H1 (cell line): ENCODE data around the gene CRK. TPM values are rescaled to one million over a fixed set of nuclear protein-coding genes. Genes with fewer than 3 reads are reported as not detected.

Experiments used
- CTCF ChIA-PET: fragments of 300-600 bp; sonication (Branson Sonifier 250); formaldehyde crosslinking; loops from one replicate; lab custom pipeline; 2021; ENCODE audit not compliant: partially characterized antibody; lab: Charles Lee
- POLR2A ChIA-PET: fragments of 300-600 bp; sonication (Branson Sonifier 250); formaldehyde crosslinking; loops from one replicate; lab custom pipeline; 2021; ENCODE audit warnings: inconsistent platforms; ENCODE audit not compliant: partially characterized antibody; lab: Charles Lee
- DNase-seq, 2 experiments: peaks; one replicate each; pipeline versions ENCODE4 v3.0.0 to v3.0.0-alpha.2; 2010 to 2022; ENCODE audit warnings: low spot score in 2 of 2, low read depth in 1 of 2, mixed read lengths in 1 of 2
- FAIRE-seq: peaks from 2 replicates; lab custom pipeline; 2011; peaks lifted over from hg19 to GRCh38; lab: Jason Lieb, UNC
- H2AFZ ChIP-seq: 2 replicates; pipeline ENCODE4 v1.8.1; 2012; ENCODE audit warnings: low read length, inconsistent platforms
- H2AK5ac ChIP-seq: 2 replicates; pipeline ENCODE4 v1.6.1; 2013; ENCODE audit warnings: low read depth, low read length
- H2BK120ac ChIP-seq: replicated peaks from 2 replicates; pipeline ENCODE3; 2013; ENCODE audit warnings: low read depth, low read length, inconsistent platforms
- H2BK12ac ChIP-seq: 2 replicates; pipeline ENCODE4 v1.6.1; 2013; ENCODE audit warnings: low read depth, low read length
- H2BK15ac ChIP-seq: 2 replicates; pipeline ENCODE4 v1.6.1; 2013; ENCODE audit warnings: low read length
- H2BK20ac ChIP-seq: 2 replicates; pipeline ENCODE4 v1.6.1; 2013; ENCODE audit warnings: low read length
- H2BK5ac ChIP-seq: 2 replicates; pipeline ENCODE4 v1.6.1; 2013; ENCODE audit warnings: low read depth, low read length
- H3K14ac ChIP-seq: 2 replicates; pipeline ENCODE4 v1.6.1; 2013; ENCODE audit warnings: inconsistent platforms; ENCODE audit not compliant: insufficient read length
- H3K18ac ChIP-seq: 2 replicates; pipeline ENCODE4 v1.6.1; 2013; ENCODE audit warnings: low read length; ENCODE audit errors: extremely low read depth
- H3K23ac ChIP-seq: 2 replicates; pipeline ENCODE4 v1.6.1; 2013; ENCODE audit warnings: inconsistent platforms; ENCODE audit not compliant: insufficient read length
- H3K23me2 ChIP-seq: 2 replicates; pipeline ENCODE4 v1.6.1; 2013; ENCODE audit warnings: low read depth, low read length
- H3K27ac ChIP-seq: 2 replicates; pipeline ENCODE4 v1.6.1; 2011; ENCODE audit warnings: low read depth, low read length, inconsistent platforms
- H3K27me3 ChIP-seq, 4 experiments: replicated peaks in 1 of 4; 1 replicate in 1 of 4; 2 replicates in 3 of 4; pipeline versions ENCODE4 v1.6.1 to v1.8.1; 2011 to 2013; ENCODE audit warnings: low read length in 3 of 4, mild to moderate bottlenecking in 3 of 4, inconsistent platforms in 2 of 4, mixed read lengths in 2 of 4, moderate library complexity in 1 of 4; ENCODE audit not compliant: control insufficient read depth in 3 of 4, insufficient read depth in 3 of 4; ENCODE audit errors: extremely low read depth in 1 of 4
- H3K36me3 ChIP-seq, 4 experiments: 2 replicates each; pipeline versions ENCODE4 v1.6.1 to v1.8.1; 2011 to 2013; ENCODE audit warnings: mild to moderate bottlenecking in 4 of 4, low read length in 3 of 4, moderate library complexity in 2 of 4, control low read depth in 1 of 4, inconsistent platforms in 1 of 4; ENCODE audit not compliant: insufficient read depth in 4 of 4, control insufficient read depth in 2 of 4
- H3K4ac ChIP-seq: replicated peaks from 2 replicates; pipeline ENCODE3; 2013; ENCODE audit warnings: low read length, low read depth, mixed read lengths, inconsistent platforms; ENCODE audit not compliant: insufficient read length
- H3K4me1 ChIP-seq, 4 experiments: replicated peaks in 1 of 4; 1 replicate in 1 of 4; 2 replicates in 3 of 4; pipeline versions ENCODE4 v1.6.1 to v1.8.1; 2011 to 2013; ENCODE audit warnings: low read length in 3 of 4, inconsistent platforms in 2 of 4, mixed read lengths in 1 of 4; ENCODE audit not compliant: insufficient read depth in 4 of 4, control insufficient read depth in 3 of 4
- H3K4me2 ChIP-seq, 2 experiments: 2 replicates each; pipeline versions ENCODE4 v1.6.1 to v1.8.1; 2011 to 2013; ENCODE audit warnings: low read depth in 2 of 2, low read length in 2 of 2, control low read depth in 1 of 2, inconsistent platforms in 1 of 2, mild to moderate bottlenecking in 1 of 2; ENCODE audit not compliant: insufficient read depth in 1 of 2
- H3K4me3 ChIP-seq, 4 experiments: fragments of 200-600, 300-600 bp in 1 of 4; sonication (generic), shearing (Covaris generic), sonication (Bioruptor Twin) in 1 of 4; 2 replicates each; pipeline versions ENCODE4 v1.5.1 to v1.8.1; 2011 to 2016; ENCODE audit warnings: low read length in 4 of 4, low read depth in 3 of 4, control low read depth in 2 of 4, inconsistent platforms in 2 of 4, mild to moderate bottlenecking in 2 of 4, mixed read lengths in 1 of 4, moderate library complexity in 1 of 4; ENCODE audit not compliant: insufficient read depth in 2 of 4; ENCODE audit errors: extremely low read depth in 1 of 4
- H3K56ac ChIP-seq: replicated peaks from 2 replicates; pipeline ENCODE3; 2013; ENCODE audit warnings: low read depth, mild to moderate bottlenecking, mixed read lengths, low read length, inconsistent platforms; ENCODE audit not compliant: insufficient read length
- H3K79me1 ChIP-seq: 2 replicates; pipeline ENCODE4 v1.6.1; 2013; ENCODE audit warnings: low read depth, low read length, control low read depth
- H3K79me2 ChIP-seq, 2 experiments: 2 replicates each; pipeline versions ENCODE4 v1.6.1 to v1.8.1; 2012 to 2013; ENCODE audit warnings: low read length in 2 of 2, mild to moderate bottlenecking in 2 of 2, inconsistent platforms in 1 of 2; ENCODE audit not compliant: insufficient read depth in 2 of 2, control insufficient read depth in 1 of 2
- H3K9ac ChIP-seq, 4 experiments: replicated peaks in 1 of 4; 1 replicate in 1 of 4; 2 replicates in 3 of 4; pipeline versions ENCODE4 v1.6.1 to v1.8.1; 2011 to 2013; ENCODE audit warnings: low read depth in 3 of 4, low read length in 3 of 4, control low read depth in 2 of 4, mild to moderate bottlenecking in 2 of 4, moderate library complexity in 2 of 4, inconsistent platforms in 1 of 4; ENCODE audit errors: extremely low read depth in 1 of 4
- H3K9me3 ChIP-seq, 2 experiments: 2 replicates each; pipeline versions ENCODE4 v1.6.1 to v1.8.1; 2012 to 2013; ENCODE audit warnings: mild to moderate bottlenecking in 2 of 2, moderate library complexity in 2 of 2, control low read depth in 1 of 2, inconsistent platforms in 1 of 2, low read depth in 1 of 2, low read length in 1 of 2, mixed read lengths in 1 of 2; ENCODE audit not compliant: insufficient read depth in 2 of 2
- H4K20me1 ChIP-seq, 2 experiments: replicated peaks in 1 of 2; 2 replicates each; pipeline versions ENCODE3 to v1.8.1; 2011 to 2013; ENCODE audit warnings: inconsistent platforms in 2 of 2, low read length in 2 of 2, mild to moderate bottlenecking in 1 of 2; ENCODE audit not compliant: insufficient read depth in 2 of 2, control insufficient read depth in 1 of 2
- H4K5ac ChIP-seq: 2 replicates; pipeline ENCODE4 v1.6.1; 2013; ENCODE audit warnings: low read length, low read depth, mixed read lengths, inconsistent platforms; ENCODE audit not compliant: insufficient read length
- H4K8ac ChIP-seq: 2 replicates; pipeline ENCODE4 v1.8.0; 2013; ENCODE audit warnings: mild to moderate bottlenecking, moderate library complexity, low read length, inconsistent platforms; ENCODE audit not compliant: insufficient read depth; ENCODE audit errors: extremely low read depth
- H4K91ac ChIP-seq: replicated peaks from 2 replicates; pipeline ENCODE3; 2013; ENCODE audit warnings: low read length, mixed read lengths, inconsistent platforms; ENCODE audit not compliant: insufficient read length
- BACH1 ChIP-seq: IDR thresholded peaks from 2 replicates; pipeline ENCODE4 v1.6.1; 2012; ENCODE audit warnings: low read length, improper control_type of control experiment
- KDM1A ChIP-seq: fragments of 200-600, 300-600 bp; sonication (generic); IDR thresholded peaks from 2 replicates; pipeline ENCODE4 v1.7.1; 2016; ENCODE audit warnings: mild to moderate bottlenecking, low read length, borderline replicate concordance
- RNF2 ChIP-seq: fragments of 200-900, 300-1000 bp; sonication (generic); IDR thresholded peaks from 2 replicates; pipeline ENCODE4 v1.7.1; 2016; ENCODE audit warnings: borderline replicate concordance, low read depth, mild to moderate bottlenecking, antibody characterized with exemption, low read length; ENCODE audit not compliant: poor library complexity, severe bottlenecking; ENCODE audit errors: missing control alignments
- SIRT6 ChIP-seq: IDR thresholded peaks from one replicate; pipeline ENCODE4 v1.7.1; 2012; ENCODE audit warnings: low read length, inconsistent platforms
- SUZ12 ChIP-seq: fragments of 200-600 bp; sonication (generic); IDR thresholded peaks from 2 replicates; pipeline ENCODE4 v1.6.1; 2012; ENCODE audit warnings: mild to moderate bottlenecking, inconsistent platforms, low read length, moderate library complexity, mixed read lengths
- YY1 ChIP-seq: IDR thresholded peaks from 2 replicates; pipeline ENCODE4 v1.6.1; 2011; ENCODE audit warnings: low read depth, mild to moderate bottlenecking, low read length
- WGBS, 2 experiments: shearing (Covaris generic) in 1 of 2; methylation state at CpG; one replicate each; pipeline versions ENCODE4 v1.1.6 to v1.1.7; 2013 to 2015; ENCODE audit warnings: low lambda C conversion rate in 2 of 2, mixed read lengths in 2 of 2, inconsistent platforms in 1 of 2, low coverage in 1 of 2, missing lambda C conversion rate in 1 of 2; ENCODE audit not compliant: insufficient replicate concordance in 2 of 2, insufficient coverage in 1 of 2, insufficient read length in 1 of 2; ENCODE audit errors: extremely low coverage in 1 of 2, missing lambda C conversion rate in 1 of 2; 5-methylcytosine and 5-hydroxymethylcytosine counted together
- polyA plus RNA-seq, 7 experiments: library from polyadenylated mRNA; depleted of rRNA in 3 of 7; stranded (reverse) in 5 of 7; unstranded in 2 of 7; fragments of >200 nt in 5 of 7; fragments of 200-250 nt in 2 of 7; gene quantifications; 1 replicate in 5 of 7; 2 replicates in 1 of 7; 4 replicates in 1 of 7; pipeline versions ENCODE4 v1.2.1 to v1.2.3, GENCODE V29; 2011 to 2013; ENCODE audit warnings: missing spikeins in 2 of 7, mixed read lengths in 2 of 7
- total RNA-seq: library from RNA; stranded (reverse); fragmentation: NEBNext Ultra II Directional; extraction: Animal tissue kit (Norgen Biotek cat#: 25700); gene quantifications from 2 replicates; pipeline ENCODE4 v1.2.1, GENCODE V29; 2021

CRK gene
- total and polyA plus RNA-seq, 2 of the 8 experiments (the other 6 are each of a cell fraction or from before 2014, with no cell fraction given): 32.8 to 57.1 TPM

DNA sequence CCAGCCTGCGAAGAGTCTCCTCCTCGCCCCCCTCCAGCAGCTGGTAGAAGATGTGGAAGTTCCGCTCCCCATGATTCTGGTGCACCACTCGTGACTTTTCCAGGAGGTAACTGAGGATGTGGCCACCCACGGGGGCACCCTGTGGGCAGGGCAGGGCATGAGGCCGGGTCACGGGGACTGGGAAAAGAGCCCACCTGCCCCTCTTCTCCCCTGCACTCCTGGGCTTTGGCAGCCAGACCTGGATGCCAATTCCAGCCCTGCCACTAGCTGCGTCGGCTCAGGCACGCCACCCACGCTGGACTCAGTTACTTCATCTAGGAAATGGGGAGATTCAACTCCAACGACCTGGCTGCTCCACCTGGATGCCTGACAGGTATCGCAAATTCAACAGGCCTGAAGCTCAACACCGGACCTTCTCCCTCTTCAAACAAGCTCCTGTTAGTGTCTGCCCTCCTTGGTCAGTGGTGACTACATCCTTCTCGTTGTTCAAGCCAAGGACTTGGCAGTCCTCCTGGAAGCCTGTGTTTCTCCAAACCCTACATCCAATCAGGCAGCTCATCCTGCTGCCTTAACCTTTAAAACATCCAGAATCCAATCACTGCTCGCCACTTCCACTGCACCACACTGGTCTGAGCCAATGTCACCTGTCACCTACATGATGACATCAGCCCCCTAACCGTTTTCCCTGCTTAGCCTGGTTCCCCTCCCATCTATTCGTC lies 24.9 kb upstream of the CRK start:
- FAIRE-seq: no peak
- Histone ChIP-seq H3K23ac (no peak overlapping the region), H3K56ac (no peak overlapping the region), H3K4ac (no peak overlapping the region), H3K27me3 (0 out of 7 replicates have a peak, but pooled peaks cover 0 to under 1% (median 0%) of the 10 kb centered on the region in 4 experiments), H3K23me2 (peaks cover under 1% of the 10 kb centered on the region; the same call in 1 of the 2 replicates), H2BK12ac (no peak overlapping the region), H2BK5ac (no peak overlapping the region), H4K5ac (no peak overlapping the region), H4K91ac (no peak overlapping the region), H2BK15ac (no peak overlapping the region), H4K20me1 (peaks cover 0 to 8% of the 10 kb centered on the region in 2 experiments), H3K27ac (no peak overlapping the region), H3K79me2 (no peaks in the 10 kb centered on the region), H3K14ac (no peak overlapping the region)
- no peak for DNase-seq
- 89% methylated on average over 18 of the region's 18 CpGs; no CpG with 5 or more reads in 1 of the 2 experiments for WGBS, 2 experiments
- TF ChIP-seq YY1 (no peak), RNF2 (no peak), KDM1A (no peak), SUZ12 (no peak), BACH1 (no peak), SIRT6 (no peak)
- TF ChIP-seq, all 59 proteins: peak for 0
- Histone ChIP-seq H3K9me3 (no peaks in the 10 kb centered on the region), H3K18ac (no peak overlapping the region), H3K79me1 (no peaks in the 10 kb centered on the region), H3K36me3 (peaks cover 9 to 48% (median 30%) of the 10 kb centered on the region in 4 experiments; a peak in 6 of 8 replicates), H2AK5ac (no peak overlapping the region), H2BK120ac (no peak overlapping the region), H4K8ac (no peak overlapping the region), H3K4me3 (no peak overlapping the region), H2AFZ (no peak overlapping the region), H3K4me1 (peaks cover 0 to 16% (median 4%) of the 10 kb centered on the region in 4 experiments; a peak in 5 of 7 replicates), H3K9ac (no peak overlapping the region), H3K4me2 (no peak overlapping the region), H2BK20ac (no peak overlapping the region)
- POLR2A ChIA-PET: interaction anchor here (0.6 kb wide), 1 partner anchor 9 kb away, joined by 3 read pairs; no protein-coding TSS in a partner anchor
- CTCF ChIA-PET: interaction anchor here (1.2 to 1.7 kb wide), 3 partner anchors 21 to 53 kb away, joined by 3 to 4 read pairs (median 3); no protein-coding TSS in a partner anchor
